ENCODE measurements around the gene TMEM176A. TPM values are rescaled to one million over a fixed set of nuclear protein-coding genes. Genes with fewer than 3 reads are reported as not detected.

TMEM176A gene
- total and polyA plus RNA-seq, 2 of the 8 experiments (the other 6 are each of a cell fraction or from before 2014, with no cell fraction given) = 1.3 to 1.5 TPM

- TF ChIP-seq CHD7 (IDR thresholded peaks at IDR 0.05; ENCODE audit: insufficient replicate concordance, low read length) = no peak
- no peak for TF ChIP-seq BRCA1 (IDR thresholded peaks at IDR 0.05; ENCODE audit: low read depth, low read length)
- no peak for TF ChIP-seq E2F6 (IDR thresholded peaks at IDR 0.05)
- TF ChIP-seq RFX5 (IDR thresholded peaks at IDR 0.05; ENCODE audit: borderline replicate concordance, low read depth, low read length) = no peak
These were observed 49.7 kb downstream of the TMEM176A start (continued) for GRCh38 chr7:150850273-150850672.
